GM19035 (cell line): ENCODE measurements around the gene PRPF6.

Experiments used
- ATAC-seq: cut with Tn5 transposase; IDR thresholded peaks from one replicate; pipeline ENCODE4 v1.9.1; 2021; ENCODE audit not compliant: unreplicated experiment

The PRPF6 gene

GRCh38 chr20:63945921-63946920, 34.7 kb upstream of the PRPF6 start:
- no peak for ATAC-seq

GRCh38 chr20:63946986-63947637, 33.8 kb upstream of the PRPF6 start:
- ATAC-seq, result no peak

GRCh38 chr20:63947638-63948456, 33.1 kb upstream of the PRPF6 start:
- ATAC-seq, result no peak

- no peak for ATAC-seq
Measured at GRCh38 chr20:63950701-63951397, 30.1 kb upstream of the PRPF6 start.

GRCh38 chr20:63951398-63952209, 29.3 kb upstream of the PRPF6 start:
- ATAC-seq, result no peak

GRCh38 chr20:63952210-63952535, 28.8 kb upstream of the PRPF6 start:
- ATAC-seq, result no peak

GRCh38 chr20:63952769-63953168, 28.2 kb upstream of the PRPF6 start:
- ATAC-seq, result no peak

- ATAC-seq, result no peak
Measured at GRCh38 chr20:63953764-63954429, 27.0 kb upstream of the PRPF6 start.

GRCh38 chr20:63955281-63955826, 25.6 kb upstream of the PRPF6 start:
- ATAC-seq, result peak; percentile 15

- ATAC-seq, result peak; percentile 76
Measured at GRCh38 chr20:63955827-63956663, 24.9 kb upstream of the PRPF6 start, which contains the start of gene UCKL1. UCKL1 (minus strand) TSS chr20:63956416; CDS start chr20:63956372, 44 bp downstream.

- no peak for ATAC-seq
Measured at GRCh38 chr20:63956664-63957003, 24.3 kb upstream of the PRPF6 start.

- peak; percentile 20 for ATAC-seq
Measured at GRCh38 chr20:63957004-63957689, 23.8 kb upstream of the PRPF6 start.

GRCh38 chr20:63957690-63958441, 23.1 kb upstream of the PRPF6 start:
- no peak for ATAC-seq

- ATAC-seq, result no peak
Measured at GRCh38 chr20:63958471-63958870, 22.5 kb upstream of the PRPF6 start.

GRCh38 chr20:63958964-63959698, 21.8 kb upstream of the PRPF6 start:
- ATAC-seq, result no peak

GRCh38 chr20:63959699-63960075, 21.2 kb upstream of the PRPF6 start:
- ATAC-seq, result no peak
